Suprapubic skin (tissue), 3 donors: Measurements from ENCODE around the gene PSMC2.

ENCODE experiments used
- CTCF ChIP-seq, 2 donors: fragments of 200-600 bp in 1 of 2; fragments of 450-650 bp in 1 of 2; sonication (generic) in 1 of 2; IDR thresholded peaks; one replicate each; pipeline ENCODE4 v1.5.1; 2016 to 2019; ENCODE audit warnings: antibody characterized with exemption in 2 of 2, mild to moderate bottlenecking in 1 of 2, moderate library complexity in 1 of 2
- POLR2AphosphoS5 ChIP-seq, 3 donors: sonication (generic); formaldehyde crosslinking; IDR thresholded peaks; one replicate each; pipeline ENCODE4 v1.6.1; 2017; ENCODE audit warnings: antibody characterized with exemption in 3 of 3

GRCh38 chr7:103391976-103392375, 44.5 kb downstream of the PSMC2 start:
- TF ChIP-seq CTCF (IDR thresholded peaks at IDR 0.05) (no peak), POLR2AphosphoS5 (IDR thresholded peaks at IDR 0.05) (no peak)
